ENCODE results near the gene HHIP. TPM values are rescaled to one million over a fixed set of nuclear protein-coding genes. Genes with fewer than 3 reads are reported as not detected.
A peak's percentile ranks its signal among the peaks of the same experiment; 100 is the strongest.

HHIP gene
- total and polyA plus RNA-seq, 9 donors = 0.43 to 4.2 (median 1.1) TPM

- TF ChIP-seq EP300 (IDR thresholded peaks at IDR 0.05) (no peak), POLR2A (IDR thresholded peaks at IDR 0.05) (no peak), CTCF (IDR thresholded peaks at IDR 0.05) (no peak)
Observed at GRCh38 chr4:144646523-144647094, 653 bp downstream of the HHIP start.

GRCh38 chr4:144647095-144647561 is 1.2 kb downstream of the HHIP start:
- 0 to 2% (median 1%) methylated on average over 20 of the region's 20 CpGs for WGBS, 3 donors
- TF ChIP-seq EP300 (IDR thresholded peaks at IDR 0.05) (no peak), CTCF (IDR thresholded peaks at IDR 0.05) (no peak), POLR2A (IDR thresholded peaks at IDR 0.05) (no peak)
- H3K4me3 ChIP-seq = no peak overlapping the region
- no peaks in the 10 kb centered on the region for H3K9me3 ChIP-seq
- no peak for DNase-seq
- H3K36me3 ChIP-seq = no peaks in the 10 kb centered on the region
- H3K27me3 ChIP-seq = no peaks in the 10 kb centered on the region
- H3K4me1 ChIP-seq (ENCODE audit: insufficient read depth) = no peaks in the 10 kb centered on the region
- intact Hi-C loops (cut with DNase I) = no loop called here
- no peak overlapping the region for H3K27ac ChIP-seq

More at GRCh38 chr4:144646523-144647094, 653 bp downstream of the HHIP start:
- peak in 4 of 5 donors; percentile 20 to 43 (median 32) for DNase-seq
- Histone ChIP-seq H3K27me3 (no peaks in the 10 kb centered on the region), H3K4me3 (peak overlapping the region; percentile 43), H3K4me1 (ENCODE audit: insufficient read depth) (no peaks in the 10 kb centered on the region), H3K27ac (no peak overlapping the region), H3K9me3 (no peaks in the 10 kb centered on the region), H3K36me3 (no peaks in the 10 kb centered on the region)
- 1 to 3% (median 2%) methylated on average over 22 of the region's 22 CpGs for WGBS, 3 donors
- intact Hi-C loops (cut with DNase I) = no loop called here

- no peak overlapping the region for H3K4me3 ChIP-seq
- no peaks in the 10 kb centered on the region for H3K27me3 ChIP-seq
- intact Hi-C loops (cut with DNase I) = no loop called here
- H3K36me3 ChIP-seq = no peaks in the 10 kb centered on the region
- no peak for DNase-seq
- no peaks in the 10 kb centered on the region for H3K4me1 ChIP-seq (ENCODE audit: insufficient read depth)
- H3K9me3 ChIP-seq = no peaks in the 10 kb centered on the region
- TF ChIP-seq CTCF (IDR thresholded peaks at IDR 0.05) (no peak), POLR2A (IDR thresholded peaks at IDR 0.05) (no peak), EP300 (IDR thresholded peaks at IDR 0.05) (no peak)
- no peak overlapping the region for H3K27ac ChIP-seq
- 13 to 23% (median 18%) methylated on average over 4 of the region's 4 CpGs for WGBS, 3 donors
Observed at GRCh38 chr4:144647590-144647989, 1.6 kb downstream of the HHIP start.

GRCh38 chr4:144648042-144648441 is 2.1 kb downstream of the HHIP start:
- 46 to 62% (median 51%) methylated on average over 2 of the region's 2 CpGs for WGBS, 3 donors
- intact Hi-C loops (cut with DNase I) = no loop called here
- no peaks in the 10 kb centered on the region for H3K27me3 ChIP-seq

More at GRCh38 chr4:144648042-144648441, 2.1 kb downstream of the HHIP start:
- Histone ChIP-seq H3K4me1 (ENCODE audit: insufficient read depth) (no peaks in the 10 kb centered on the region), H3K36me3 (no peaks in the 10 kb centered on the region), H3K4me3 (no peak overlapping the region), H3K9me3 (no peaks in the 10 kb centered on the region), H3K27ac (no peak overlapping the region)
- no peak for DNase-seq
- TF ChIP-seq EP300 (IDR thresholded peaks at IDR 0.05) (no peak), POLR2A (IDR thresholded peaks at IDR 0.05) (no peak), CTCF (IDR thresholded peaks at IDR 0.05) (no peak)
